ENCODE measurements around the gene PDGFC. TPM values are rescaled to one million over a fixed set of nuclear protein-coding genes. Genes with fewer than 3 reads are reported as not detected.

The PDGFC gene
- polyA plus RNA-seq, 1 donor from 2014 or later = 3.8 TPM

- Histone ChIP-seq H3K27me3 (ENCODE audit: insufficient read depth, low read depth, low read length) (no peaks in the 10 kb centered on the region), H3K9ac (ENCODE audit: low read length) (no peak overlapping the region), H3F3A (ENCODE audit: insufficient read depth, low read length, poor library complexity, severe bottlenecking) (no peaks in the 10 kb centered on the region), H3K27ac (ENCODE audit: low read length) (no peak overlapping the region), H3K79me2 (replicated peaks; ENCODE audit: insufficient read depth, low read length) (no peaks in the 10 kb centered on the region), H3K9me2 (ENCODE audit: insufficient read depth, low read length) (no peaks in the 10 kb centered on the region), H3K9me3 (ENCODE audit: low read length) (no peaks in the 10 kb centered on the region), H2AFZ (ENCODE audit: low read depth, low read length) (no peak overlapping the region), H3K36me3 (ENCODE audit: insufficient read depth, low read length) (no peaks in the 10 kb centered on the region), H4K20me1 (ENCODE audit: insufficient read depth) (no peaks in the 10 kb centered on the region), H3K4me3 (ENCODE audit: low read length) (no peak overlapping the region), H3K4me2 (ENCODE audit: low read length) (no peak overlapping the region)
- TF ChIP-seq RAD21 (conservative IDR thresholded peaks at IDR 0.05) = no peak
- no peak for TF ChIP-seq MXI1 (conservative IDR thresholded peaks at IDR 0.05; ENCODE audit: poor library complexity, severe bottlenecking)
- TF ChIP-seq TAF1 (IDR thresholded peaks at IDR 0.05; ENCODE audit: low read depth) = no peak
- TF ChIP-seq EZH2 (IDR thresholded peaks at IDR 0.05; ENCODE audit: borderline replicate concordance, insufficient read depth, low read length, poor library complexity, severe bottlenecking) = no peak
Measured at GRCh38 chr4:156953951-156954350, 17.6 kb downstream of the PDGFC start.

GRCh38 chr4:156953001-156953400 is 18.6 kb downstream of the PDGFC start:
- no peak overlapping the region for H3K9ac ChIP-seq (ENCODE audit: low read length)
- H2AFZ ChIP-seq (ENCODE audit: low read depth, low read length) = no peak overlapping the region
- no peak overlapping the region for H3K4me3 ChIP-seq (ENCODE audit: low read length)
- H4K20me1 ChIP-seq (ENCODE audit: insufficient read depth) = no peaks in the 10 kb centered on the region
- H3K36me3 ChIP-seq (ENCODE audit: insufficient read depth, low read length) = no peaks in the 10 kb centered on the region
- no peaks in the 10 kb centered on the region for H3F3A ChIP-seq (ENCODE audit: insufficient read depth, low read length, poor library complexity, severe bottlenecking)
- no peaks in the 10 kb centered on the region for H3K27me3 ChIP-seq (ENCODE audit: insufficient read depth, low read depth, low read length)
- no peak overlapping the region for H3K27ac ChIP-seq (ENCODE audit: low read length)
- H3K79me2 ChIP-seq (replicated peaks; ENCODE audit: insufficient read depth, low read length) = no peaks in the 10 kb centered on the region
- no peaks in the 10 kb centered on the region for H3K9me2 ChIP-seq (ENCODE audit: insufficient read depth, low read length)
- TF ChIP-seq EP300 (conservative IDR thresholded peaks at IDR 0.05; ENCODE audit: poor library complexity, severe bottlenecking) (no peak), MXI1 (conservative IDR thresholded peaks at IDR 0.05; ENCODE audit: poor library complexity, severe bottlenecking) (no peak), REST (IDR thresholded peaks at IDR 0.05; ENCODE audit: borderline replicate concordance) (no peak), POLR2AphosphoS5 (IDR thresholded peaks at IDR 0.05) (no peak), RAD21 (conservative IDR thresholded peaks at IDR 0.05) (no peak), EZH2 (IDR thresholded peaks at IDR 0.05; ENCODE audit: borderline replicate concordance, insufficient read depth, low read length, poor library complexity, severe bottlenecking) (no peak), TAF1 (IDR thresholded peaks at IDR 0.05; ENCODE audit: low read depth) (no peak)
- TF ChIP-seq, protein P1, sequence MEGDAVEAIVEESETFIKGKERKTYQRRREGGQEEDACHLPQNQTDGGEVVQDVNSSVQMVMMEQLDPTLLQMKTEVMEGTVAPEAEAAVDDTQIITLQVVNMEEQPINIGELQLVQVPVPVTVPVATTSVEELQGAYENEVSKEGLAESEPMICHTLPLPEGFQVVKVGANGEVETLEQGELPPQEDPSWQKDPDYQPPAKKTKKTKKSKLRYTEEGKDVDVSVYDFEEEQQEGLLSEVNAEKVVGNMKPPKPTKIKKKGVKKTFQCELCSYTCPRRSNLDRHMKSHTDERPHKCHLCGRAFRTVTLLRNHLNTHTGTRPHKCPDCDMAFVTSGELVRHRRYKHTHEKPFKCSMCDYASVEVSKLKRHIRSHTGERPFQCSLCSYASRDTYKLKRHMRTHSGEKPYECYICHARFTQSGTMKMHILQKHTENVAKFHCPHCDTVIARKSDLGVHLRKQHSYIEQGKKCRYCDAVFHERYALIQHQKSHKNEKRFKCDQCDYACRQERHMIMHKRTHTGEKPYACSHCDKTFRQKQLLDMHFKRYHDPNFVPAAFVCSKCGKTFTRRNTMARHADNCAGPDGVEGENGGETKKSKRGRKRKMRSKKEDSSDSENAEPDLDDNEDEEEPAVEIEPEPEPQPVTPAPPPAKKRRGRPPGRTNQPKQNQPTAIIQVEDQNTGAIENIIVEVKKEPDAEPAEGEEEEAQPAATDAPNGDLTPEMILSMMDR (IDR thresholded peaks at IDR 0.05; ENCODE audit: poor library complexity, severe bottlenecking) = no peak
- no peaks in the 10 kb centered on the region for H3K9me3 ChIP-seq (ENCODE audit: low read length)
- no peak overlapping the region for H3K4me2 ChIP-seq (ENCODE audit: low read length)
